GM18499 (cell line): Measurements from ENCODE around the gene ZDHHC11.
"Not testable (repeated sequence)": the region's sequence is repeated elsewhere in the genome, so short reads cannot be mapped to it uniquely, and the experiment has no call there.

Experiments used
- ATAC-seq: cut with Tn5 transposase; IDR thresholded peaks from one replicate; pipeline ENCODE4 v1.9.1; 2021; ENCODE audit warnings: moderate number of reproducible peaks; ENCODE audit not compliant: insufficient read depth, unreplicated experiment

The ZDHHC11 gene

DNA sequence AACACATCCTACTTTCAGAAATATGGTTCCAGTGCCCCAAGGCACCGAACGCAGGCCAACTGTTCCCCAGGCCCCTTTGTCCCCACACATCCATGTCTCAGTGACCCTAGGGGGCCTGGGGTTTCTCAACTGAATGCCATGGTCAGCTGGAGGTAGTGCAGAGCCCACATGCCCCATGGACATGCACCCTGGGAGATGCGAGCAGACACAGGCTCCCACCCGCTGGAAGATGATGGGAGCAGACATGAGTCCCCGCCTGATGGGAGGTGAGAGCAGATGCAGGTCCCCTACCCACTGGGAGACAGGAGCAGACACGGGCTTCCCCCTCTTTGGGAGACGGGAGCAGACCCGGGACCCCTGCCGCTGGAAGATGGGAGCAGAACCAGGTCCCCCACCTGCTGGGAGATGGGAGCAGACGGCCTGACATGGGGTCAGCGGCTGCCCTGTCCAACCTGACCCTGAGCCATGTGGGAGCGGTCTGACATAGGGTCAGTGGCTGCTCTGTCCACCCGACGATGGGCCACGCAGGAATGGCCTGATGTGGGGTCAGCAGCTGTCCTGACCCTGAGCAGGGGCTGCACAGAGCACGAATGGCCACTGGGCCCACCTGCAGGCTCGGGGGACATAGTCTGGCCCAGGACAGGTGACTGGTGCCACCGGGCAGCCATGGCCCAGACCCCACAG lies 84.7 kb downstream of the ZDHHC11 start:
- ATAC-seq: no peak

DNA sequence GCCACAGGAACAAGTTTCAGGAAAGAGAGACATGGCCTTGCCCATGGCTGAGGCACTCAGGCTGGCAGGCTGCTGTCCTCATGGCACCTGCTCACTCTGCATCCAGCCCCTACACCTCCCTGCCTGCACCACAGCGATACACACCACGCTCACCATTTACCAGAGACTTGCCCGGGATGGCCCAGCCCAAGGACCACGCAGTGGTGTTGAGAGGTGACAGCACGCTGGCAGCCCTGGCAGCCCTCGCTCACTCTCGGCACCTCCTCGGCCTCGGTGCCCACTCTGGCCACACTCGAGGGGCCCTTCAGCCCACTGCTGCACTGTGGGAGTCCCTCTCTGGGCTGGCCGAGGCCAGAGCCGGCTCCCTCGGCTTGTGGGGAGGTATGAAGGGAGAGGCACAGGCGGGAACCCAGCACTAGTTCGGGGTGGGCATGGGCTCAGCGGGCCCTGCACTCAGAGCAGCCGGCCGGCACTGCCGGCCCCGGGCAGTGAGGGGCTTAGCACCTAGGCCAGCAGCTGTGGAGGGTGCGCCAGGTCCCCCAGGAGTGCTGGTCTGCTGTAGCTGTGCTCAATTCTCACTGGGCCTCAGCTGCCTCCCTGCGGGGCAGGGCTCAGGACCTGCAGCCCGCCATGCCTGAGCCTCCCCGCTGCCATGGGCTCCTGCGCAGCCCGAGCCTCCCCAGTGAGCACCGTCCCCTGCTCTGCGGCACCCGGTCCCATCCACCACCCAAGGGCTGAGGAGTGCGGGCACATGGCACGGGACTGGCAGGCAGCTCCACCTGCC lies 86.6 kb downstream of the ZDHHC11 start:
- ATAC-seq: no peak

DNA sequence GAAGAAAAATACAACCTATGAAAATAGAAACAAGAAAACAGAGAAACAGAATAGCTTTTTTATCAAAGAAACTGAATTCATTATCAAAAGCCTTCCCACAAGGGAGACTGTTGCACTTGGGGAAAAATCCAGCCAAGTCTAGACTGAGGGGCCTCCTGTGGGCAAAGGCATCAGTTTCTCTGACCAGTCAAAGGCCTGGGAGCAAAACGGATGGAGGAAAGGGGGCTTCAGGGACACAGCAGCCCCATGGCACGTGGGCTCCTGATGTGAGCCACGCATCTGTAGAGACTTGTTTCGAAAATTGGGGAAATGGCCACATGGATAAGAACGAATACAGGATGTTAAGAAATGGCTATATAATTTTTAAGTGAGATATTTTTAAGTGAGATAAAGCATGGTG lies 87.4 kb downstream of the ZDHHC11 start:
- ATAC-seq: no peak

DNA sequence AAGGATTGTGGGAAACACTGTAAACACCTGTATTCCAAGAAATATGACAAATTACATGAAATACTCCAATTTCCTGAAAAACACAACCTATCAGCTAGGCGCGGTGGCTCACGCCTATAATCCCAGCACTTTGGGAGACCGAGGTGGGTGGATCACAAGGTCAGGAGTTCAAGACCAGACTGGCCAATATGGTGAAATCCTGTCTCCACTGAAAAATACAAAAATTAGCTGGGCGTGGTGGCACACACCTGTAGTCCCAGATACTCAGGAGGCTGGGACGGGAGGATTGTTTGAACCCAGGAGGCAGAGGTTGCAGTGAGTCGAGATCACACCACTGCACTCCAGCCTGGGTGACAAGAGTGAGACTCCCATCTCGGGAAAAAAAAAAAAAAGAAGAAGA lies 87.8 kb downstream of the ZDHHC11 start:
- not testable (repeated sequence) for ATAC-seq

DNA sequence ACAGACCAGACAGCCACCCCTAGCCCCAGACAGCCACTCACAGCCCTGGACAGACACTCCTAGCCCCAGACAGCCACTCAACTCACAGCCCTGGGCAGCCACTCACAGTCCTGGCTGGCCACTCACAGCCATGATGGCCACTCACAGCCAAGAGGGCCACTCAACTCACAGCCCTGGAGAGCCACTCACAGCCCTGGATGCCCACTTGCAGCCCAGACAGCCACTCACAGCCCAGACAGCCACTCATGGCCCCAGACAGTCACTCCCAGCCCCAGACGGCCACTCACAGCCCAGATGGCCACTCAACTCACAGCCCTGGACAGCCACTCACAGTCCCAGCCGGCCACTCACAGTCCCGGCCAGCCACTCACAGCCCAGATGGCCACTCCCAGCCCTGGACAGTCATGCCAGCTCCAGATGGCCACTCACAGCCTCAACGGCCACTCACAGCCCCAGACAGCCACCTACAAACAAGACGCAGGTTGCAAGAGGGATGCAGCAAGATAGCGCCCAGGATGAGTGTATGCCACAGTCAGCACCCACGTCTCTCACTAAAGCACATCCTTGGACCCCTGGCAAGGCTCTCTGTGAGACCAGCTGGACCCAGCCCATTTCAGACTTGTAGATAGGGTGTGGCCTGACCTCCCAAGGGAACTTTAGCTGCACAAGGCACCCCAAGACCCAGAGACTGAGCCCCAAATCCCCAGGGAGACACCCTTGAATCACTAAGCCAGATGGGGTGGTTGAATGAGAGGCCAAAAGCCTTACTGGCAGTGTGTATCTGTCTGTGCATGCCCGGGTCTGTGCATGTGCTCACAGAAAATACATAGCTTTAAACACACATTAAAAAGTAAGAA lies 88.7 kb downstream of the ZDHHC11 start:
- ATAC-seq: no peak

DNA sequence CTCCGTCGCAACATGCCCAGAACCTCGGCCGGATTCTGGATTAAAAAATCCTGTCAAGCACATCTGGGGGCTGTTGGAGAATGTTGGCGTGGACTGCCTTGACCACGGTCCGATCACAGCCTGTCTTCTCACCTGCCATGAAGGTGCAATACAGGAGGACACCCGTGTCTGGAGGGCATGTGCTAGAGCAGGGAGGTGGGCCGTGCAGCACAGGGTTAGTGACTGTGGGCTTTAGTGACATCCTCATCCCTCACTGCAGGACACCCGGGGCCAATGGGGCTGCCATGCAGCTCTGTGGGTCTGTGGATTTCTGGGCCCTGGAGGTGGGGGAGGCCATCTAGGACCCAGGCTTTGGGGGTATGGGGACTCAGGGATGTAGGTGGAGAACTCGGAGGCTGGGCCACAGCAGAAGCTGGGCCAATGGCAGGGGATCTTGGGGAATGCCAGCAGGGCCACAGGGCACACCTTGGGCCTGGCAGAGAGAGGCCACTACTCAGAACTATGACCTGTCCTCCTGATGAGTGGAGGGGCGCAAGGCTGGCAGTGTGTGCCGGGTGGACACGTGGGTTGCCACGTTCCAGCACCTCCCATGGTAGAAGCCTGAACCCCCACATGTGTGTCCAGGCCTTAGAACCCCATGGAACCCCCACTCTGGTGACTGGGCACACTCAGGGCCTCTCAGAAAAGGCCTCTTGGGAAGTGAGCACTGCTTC lies 89.6 kb downstream of the ZDHHC11 start:
- no peak for ATAC-seq

DNA sequence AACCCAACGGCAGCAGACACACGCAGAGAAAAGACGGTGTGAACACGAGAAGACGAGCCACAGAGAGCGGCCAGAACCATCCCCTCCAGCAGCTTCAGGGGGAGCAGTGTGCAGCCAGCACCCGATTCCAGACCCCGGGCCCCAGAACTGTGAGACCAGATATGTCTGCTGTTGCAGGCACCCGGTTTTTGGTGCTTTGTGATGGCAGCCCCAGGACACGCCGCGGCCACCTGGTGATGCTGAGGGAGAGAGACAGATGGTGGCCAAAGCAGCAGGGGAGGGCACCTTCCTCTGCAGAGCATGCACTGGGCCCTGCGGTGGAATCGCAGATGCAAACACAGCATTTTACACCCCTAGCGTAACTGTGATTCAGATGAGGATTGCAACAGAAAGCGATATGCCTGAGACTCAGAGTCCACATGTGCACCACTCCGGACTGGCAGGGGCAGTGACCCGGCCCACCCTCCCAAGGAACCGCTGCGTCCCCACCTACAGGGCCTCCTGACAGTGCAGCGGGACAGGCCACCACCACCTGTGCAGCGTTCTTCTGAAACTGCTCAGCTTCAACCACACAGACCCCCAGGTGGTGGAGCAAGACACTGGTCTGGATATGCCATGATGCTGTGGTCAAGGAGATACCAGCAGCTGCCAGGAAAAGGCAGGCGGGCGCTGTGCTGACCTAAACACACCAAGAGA lies 90.3 kb downstream of the ZDHHC11 start:
- ATAC-seq: no peak

DNA sequence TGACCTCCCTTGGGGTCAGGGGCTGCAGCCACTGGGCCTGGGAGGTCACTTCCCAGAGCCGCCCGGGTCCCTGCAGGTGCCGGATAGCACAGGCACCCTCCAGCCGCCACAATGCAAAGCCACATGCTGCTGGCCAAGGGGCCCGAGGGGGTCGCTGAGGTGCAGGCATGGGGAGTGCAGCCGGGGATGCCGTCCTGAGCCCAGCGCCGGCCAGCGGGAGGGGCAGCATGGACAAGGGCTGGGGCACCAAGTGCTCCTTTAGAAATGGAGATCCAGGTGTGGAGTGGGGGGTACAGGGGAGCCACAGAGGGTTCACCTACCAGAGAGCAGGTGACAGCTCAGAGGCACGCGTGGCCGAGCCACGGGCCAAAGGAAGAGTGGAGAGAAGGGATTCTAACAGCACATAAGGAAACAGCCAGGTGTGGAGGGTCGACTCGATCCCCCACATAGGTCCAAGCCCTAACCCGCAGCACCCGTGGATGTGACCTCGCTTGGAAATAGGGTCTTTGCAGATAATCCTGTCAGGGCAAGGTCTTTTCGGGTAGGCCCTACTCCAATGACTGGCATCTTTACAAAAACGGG lies 90.9 kb downstream of the ZDHHC11 start:
- no peak for ATAC-seq

DNA sequence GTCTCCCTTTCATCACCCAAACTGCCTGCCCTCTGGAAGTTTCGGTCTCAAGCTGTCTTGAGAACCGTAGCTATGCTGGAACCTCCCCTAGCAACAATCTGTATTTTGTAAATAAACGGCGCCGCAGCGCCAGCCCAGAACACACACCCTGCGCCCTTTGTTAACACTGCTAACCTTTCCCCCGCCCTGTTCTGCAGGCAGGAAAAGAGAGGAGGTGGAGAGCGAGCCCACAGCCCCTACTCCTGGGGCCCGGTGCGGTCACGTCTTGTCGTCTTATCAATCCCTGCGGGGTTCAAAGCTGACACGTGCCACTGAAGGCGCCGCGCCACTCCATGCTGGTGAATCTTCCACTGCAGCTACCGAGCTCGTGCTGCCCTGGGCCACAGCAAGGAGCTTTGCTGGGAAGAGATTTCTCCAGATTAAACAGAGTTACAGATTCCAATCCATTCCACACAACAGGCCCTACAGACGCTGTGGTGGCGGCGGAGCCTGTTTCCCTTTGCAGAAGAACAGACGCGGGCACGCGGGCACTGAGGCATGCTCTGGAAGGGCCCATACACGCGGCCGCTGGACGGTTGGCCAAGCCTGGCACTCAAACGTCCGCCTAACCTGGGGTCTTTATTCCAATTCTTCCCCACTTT lies 91.6 kb downstream of the ZDHHC11 start:
- ATAC-seq: no peak

DNA sequence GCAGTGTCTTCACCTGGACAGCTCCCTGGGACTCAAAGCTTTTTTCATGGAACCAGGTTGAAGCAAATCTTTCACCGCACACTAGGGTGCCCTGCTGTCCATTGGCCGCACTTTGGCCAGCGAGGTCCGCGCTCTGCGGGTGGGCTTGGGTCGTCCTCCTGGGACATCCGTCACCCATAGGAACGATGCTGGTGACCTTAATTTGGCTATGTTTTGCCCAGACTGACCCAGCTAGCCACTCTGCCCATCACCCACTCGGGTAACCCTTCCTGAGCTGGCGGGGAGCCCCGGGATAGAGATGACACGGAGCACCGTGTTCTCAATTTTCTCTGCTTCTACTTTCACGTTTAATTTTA lies 92.1 kb downstream of the ZDHHC11 start:
- no peak for ATAC-seq

DNA sequence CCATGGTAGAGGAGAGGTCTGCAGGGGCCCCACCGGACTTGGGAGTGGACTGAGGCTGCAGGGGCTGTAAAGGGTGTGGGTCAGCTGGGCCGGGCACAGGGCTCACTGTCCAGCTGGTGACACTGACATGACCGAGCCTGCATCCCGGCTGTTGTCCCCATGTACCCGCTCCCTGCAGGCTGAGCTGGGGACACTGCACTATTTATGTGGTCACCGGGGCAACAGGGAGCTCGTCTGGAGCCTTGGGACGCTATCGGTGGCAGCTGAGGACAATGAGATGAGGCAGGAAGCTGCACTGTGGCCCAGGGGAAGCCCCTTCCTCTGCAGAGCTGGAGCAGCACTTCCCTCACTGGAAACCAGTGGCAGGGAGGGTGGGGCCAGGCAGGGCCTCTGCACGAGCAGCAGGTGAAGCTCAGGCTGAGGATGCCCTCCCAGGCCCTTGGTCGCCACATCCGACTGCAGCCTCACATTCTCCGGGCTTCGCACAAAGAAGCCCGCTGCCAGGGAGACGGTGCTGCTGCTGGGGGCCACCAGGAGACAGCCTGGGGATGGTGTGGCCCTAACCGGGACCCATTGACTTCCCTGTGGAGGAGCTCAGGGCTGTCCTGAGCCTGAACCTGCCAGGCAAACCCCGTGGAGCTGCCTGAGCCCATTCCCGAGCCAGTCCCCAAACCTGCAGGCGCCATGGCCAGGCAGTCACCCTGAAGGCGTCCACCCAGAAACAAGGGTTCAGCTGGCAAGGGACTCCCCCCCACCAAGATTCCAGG lies 92.7 kb downstream of the ZDHHC11 start:
- ATAC-seq: no peak

DNA sequence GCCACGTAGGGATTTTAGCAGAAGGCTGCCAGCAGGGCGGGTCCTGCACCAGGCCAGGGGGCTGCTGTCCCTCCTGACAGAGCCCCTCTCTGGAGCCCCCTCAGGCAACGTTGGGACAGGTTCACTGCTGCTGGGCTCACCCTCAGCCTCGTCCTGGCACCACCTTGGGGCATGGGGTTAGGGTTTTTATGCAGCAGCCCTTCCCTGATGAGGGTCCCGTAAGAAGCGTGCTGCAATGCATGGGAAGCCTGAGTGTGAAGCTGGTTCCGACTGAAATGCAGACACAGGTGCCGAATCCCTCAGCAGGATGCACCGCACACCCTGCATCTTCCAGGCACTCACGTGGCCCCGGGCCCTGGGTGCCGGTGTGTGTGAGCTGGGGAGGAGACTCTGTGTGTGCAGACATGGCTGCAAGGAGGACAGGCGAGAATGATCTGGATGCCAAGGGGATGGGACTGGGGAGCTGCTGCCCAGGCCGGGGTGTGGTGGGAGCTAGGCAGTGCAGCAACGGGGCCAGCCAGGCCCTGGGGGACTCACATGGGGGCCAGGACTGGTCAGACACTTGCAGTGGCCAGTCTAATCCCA lies 93.3 kb downstream of the ZDHHC11 start:
- no peak for ATAC-seq

DNA sequence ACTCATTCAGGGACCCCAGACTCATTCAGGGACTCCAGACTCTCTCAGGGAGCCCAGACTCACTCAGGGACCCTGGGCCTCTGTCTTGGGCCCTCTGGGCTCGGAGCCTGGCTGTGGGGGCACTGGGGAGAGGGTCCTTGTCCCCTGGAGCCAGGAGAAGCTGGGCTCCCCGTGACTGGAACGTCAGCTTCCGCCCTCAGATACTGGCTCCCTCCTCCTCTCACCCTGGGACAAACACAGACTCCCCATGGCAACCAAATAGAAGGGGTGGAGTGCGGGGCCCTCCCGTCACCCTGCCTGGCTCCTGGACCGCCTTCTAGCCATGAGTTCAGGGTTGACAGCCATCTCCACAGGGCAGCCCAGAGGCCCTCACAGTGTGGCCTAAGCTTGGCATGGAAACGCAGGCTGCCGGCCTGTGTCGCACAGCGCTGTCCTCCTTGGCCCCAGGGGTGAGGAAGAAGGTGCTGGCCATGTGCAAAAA lies 93.9 kb downstream of the ZDHHC11 start:
- no peak for ATAC-seq

DNA sequence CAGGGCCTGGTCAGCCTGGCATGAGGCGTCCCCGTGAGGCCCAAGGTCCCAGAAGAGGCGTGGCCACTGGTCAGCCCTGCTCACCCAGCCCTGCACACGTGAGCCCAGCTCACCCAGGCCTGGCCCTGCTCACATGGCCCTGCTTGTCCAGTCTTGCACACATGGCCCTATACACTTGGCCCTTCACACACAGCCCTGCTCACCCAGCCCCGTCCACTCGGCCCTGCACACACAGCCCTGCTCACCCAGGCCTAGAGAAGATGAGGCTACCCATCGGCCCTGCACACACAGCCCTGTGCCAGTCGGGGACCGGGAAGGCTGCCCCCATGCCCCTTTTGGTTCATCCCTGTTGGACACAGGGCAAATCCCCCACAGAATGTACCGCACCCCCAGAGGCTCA lies 94.6 kb downstream of the ZDHHC11 start:
- no peak for ATAC-seq

DNA sequence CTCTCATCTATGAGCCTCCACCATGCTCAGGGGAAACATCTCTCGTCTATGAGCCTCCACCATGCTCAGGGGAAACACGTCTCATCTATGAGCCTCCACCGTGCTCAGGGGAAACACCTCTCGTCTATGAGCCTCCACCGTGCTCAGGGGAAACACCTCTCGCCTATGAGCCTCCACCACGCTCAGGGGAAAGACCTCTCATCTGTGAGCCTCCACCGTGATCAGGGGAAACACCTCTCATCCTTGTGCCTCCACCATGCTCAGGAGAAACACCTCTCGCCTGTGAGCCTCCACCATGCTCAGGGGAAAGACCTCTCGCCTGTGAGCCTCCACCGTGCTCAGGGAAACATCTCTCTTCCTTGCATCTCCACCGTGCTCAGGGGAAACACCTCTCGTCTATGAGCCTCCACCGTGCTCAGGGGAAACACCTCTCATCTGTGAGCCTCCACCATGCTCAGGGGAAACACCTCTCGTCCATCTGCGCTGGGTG lies 96.6 kb downstream of the ZDHHC11 start:
- ATAC-seq: not testable (repeated sequence)

DNA sequence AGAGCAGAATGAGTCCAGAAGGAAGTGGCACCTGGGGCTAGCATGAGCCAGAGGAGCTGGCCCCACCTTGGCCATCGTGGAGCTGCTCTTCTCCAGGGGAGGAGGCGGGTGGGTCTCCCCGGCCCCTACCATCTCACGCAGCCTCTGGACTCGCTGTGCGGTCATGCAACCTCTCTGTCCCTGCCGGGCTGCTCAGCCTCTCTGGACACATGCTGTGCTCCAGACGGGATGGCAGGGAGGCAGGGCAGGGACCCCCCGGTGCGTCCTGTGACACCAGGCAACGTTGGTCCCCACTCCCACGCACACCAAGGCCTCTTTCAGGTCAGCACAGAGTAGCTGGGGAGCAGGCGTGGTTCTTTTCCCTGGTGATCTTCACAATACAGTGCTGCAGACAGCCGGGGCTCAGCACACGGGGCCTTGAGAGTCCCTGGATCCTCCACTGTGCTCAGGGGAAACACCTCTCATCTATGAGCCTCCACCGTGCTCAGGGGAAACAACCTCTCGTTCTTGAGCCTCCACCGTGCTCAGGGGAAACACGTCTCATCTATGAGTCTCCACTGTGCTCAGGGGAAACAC lies 97.1 kb downstream of the ZDHHC11 start:
- ATAC-seq: not testable (repeated sequence)

DNA sequence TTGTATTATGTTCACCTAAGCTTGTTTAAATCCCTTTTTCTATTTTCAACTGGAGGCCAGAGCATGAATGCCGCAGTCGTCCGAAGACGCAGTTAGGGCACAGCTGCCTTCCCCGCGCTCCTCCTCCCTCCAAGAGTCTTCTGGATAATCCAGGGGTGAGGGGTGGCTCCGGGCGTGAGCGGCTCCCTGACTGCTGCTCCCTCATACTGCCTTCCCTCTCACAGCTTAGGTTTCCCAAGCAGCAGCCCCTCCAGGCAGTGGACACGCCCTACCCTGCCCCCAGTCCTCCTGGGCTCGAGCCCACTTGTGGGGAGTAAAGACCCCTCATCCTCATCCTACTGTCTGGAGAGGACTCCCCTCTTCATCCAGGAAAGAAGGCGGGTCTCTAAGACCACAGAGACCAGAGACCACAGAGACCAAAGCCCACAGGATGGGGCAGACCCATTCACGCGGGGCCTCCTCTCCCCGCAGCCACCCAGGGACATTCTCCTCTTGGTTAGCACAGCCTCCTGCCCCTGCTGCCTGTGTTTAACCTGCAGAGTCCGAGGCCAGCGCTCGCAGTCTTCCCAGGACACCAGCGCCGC lies 98.2 kb downstream of the ZDHHC11 start:
- ATAC-seq: not testable (repeated sequence)
